Spleen (tissue), 11 donors: ENCODE data around the gene HPSE. TPM values are rescaled to one million over a fixed set of nuclear protein-coding genes. Genes with fewer than 3 reads are reported as not detected.
A peak's percentile ranks its signal among the peaks of the same experiment; 100 is the strongest.

Experiments
- DNase-seq: peaks from one replicate; pipeline ENCODE4 v3.0.0-alpha.2; 2020
- H3K27ac ChIP-seq, 8 donors: fragments of 200-600 bp; sonication (generic) in 7 of 8; 1 replicate in 4 of 8; 2 replicates in 4 of 8; pipeline versions ENCODE4 v1.5.0 to v1.8.0; 2016 to 2021; ENCODE audit warnings: inconsistent platforms in 4 of 8, mild to moderate bottlenecking in 4 of 8, moderate library complexity in 1 of 8
- H3K27me3 ChIP-seq, 7 donors: fragments of 200-600 bp; sonication (generic) in 6 of 7; replicated peaks in 1 of 7; 1 replicate in 4 of 7; 2 replicates in 3 of 7; pipeline versions ENCODE4 v1.5.0 to v1.8.0; 2016 to 2021; ENCODE audit warnings: inconsistent platforms in 3 of 7, mild to moderate bottlenecking in 1 of 7
- H3K36me3 ChIP-seq, 6 donors: fragments of 200-600 bp; sonication (generic) in 5 of 6; 1 replicate in 4 of 6; 2 replicates in 2 of 6; pipeline versions ENCODE4 v1.5.0 to v1.8.0; 2016 to 2021; ENCODE audit warnings: inconsistent platforms in 2 of 6
- H3K4me1 ChIP-seq, 6 donors: fragments of 200-600 bp; sonication (generic) in 5 of 6; 1 replicate in 3 of 6; 2 replicates in 3 of 6; pipeline versions ENCODE4 v1.5.0 to v1.8.0; 2016 to 2021; ENCODE audit warnings: inconsistent platforms in 3 of 6
- H3K4me3 ChIP-seq, 8 donors: fragments of 200-600 bp; sonication (generic) in 7 of 8; 1 replicate in 4 of 8; 2 replicates in 4 of 8; pipeline versions ENCODE4 v1.5.0 to v1.8.0; 2016 to 2021; ENCODE audit warnings: inconsistent platforms in 4 of 8, mild to moderate bottlenecking in 4 of 8, moderate library complexity in 2 of 8
- H3K9me3 ChIP-seq, 8 donors: fragments of 200-600 bp; sonication (generic) in 7 of 8; 1 replicate in 4 of 8; 2 replicates in 4 of 8; pipeline versions ENCODE4 v1.5.0 to v1.8.0; 2016 to 2021; ENCODE audit warnings: inconsistent platforms in 4 of 8
- POLR2A ChIP-seq, 3 donors: fragments of 450-650 bp; IDR thresholded peaks; one replicate each; pipeline ENCODE4 v1.5.1; 2017; ENCODE audit warnings: antibody characterized with exemption in 3 of 3, mild to moderate bottlenecking in 1 of 3
- POLR2AphosphoS5 ChIP-seq, 3 donors: sonication (generic); formaldehyde crosslinking; IDR thresholded peaks; one replicate each; pipeline ENCODE4 v1.5.1; 2017; ENCODE audit warnings: antibody characterized with exemption in 3 of 3
- WGBS, 5 donors: extraction: QIAGEN DNeasy Blood & Tissue Kit in 3 of 5; methylation state at CpG; one replicate each; pipeline versions ENCODE4 v1.1.5 to v1.1.7; 2013 to 2018; 5-methylcytosine and 5-hydroxymethylcytosine counted together
- intact Hi-C: fragments of 100-400 bp; cut with DNase I; formaldehyde crosslinking; loops from one replicate; pipeline ENCODE4 v1.15.0; 2023; ENCODE audit warnings: low total_unique reads
- polyA plus RNA-seq, 3 donors: library from polyadenylated mRNA; stranded (reverse); fragments of 200-250 nt; gene quantifications; one replicate each; pipeline ENCODE4 v1.2.1, GENCODE V29; 2013
- total RNA-seq, 7 donors: library from RNA; depleted of rRNA in 3 of 7; stranded (reverse); fragments of >200 nt in 3 of 7; fragmentation: NEBNext Ultra II Directional in 4 of 7; extraction: Animal tissue kit (Norgen Biotek cat#: 25700) in 4 of 7; gene quantifications; one replicate each; pipeline versions ENCODE4 v1.1.0 to v1.2.1, GENCODE V29; 2016 to 2021
- TF ChIP-seq, protein P1 (sequence below), 11 experiments: fragments of 200-600 bp in 7 of 11; fragments of 450-650 bp in 4 of 11; sonication (generic) in 4 of 11; IDR thresholded peaks in 8 of 11; conservative IDR thresholded peaks in 3 of 11; 1 replicate in 7 of 11; 2 replicates in 4 of 11; pipeline versions ENCODE4 v1.4.0 to v1.8.0; 2016 to 2021; ENCODE audit warnings: antibody characterized with exemption in 11 of 11, inconsistent platforms in 4 of 11, mild to moderate bottlenecking in 1 of 11
- donor health status: healthy with polysubstance abuse.
- donor health status: DM: no; HTN: no; CAD: no; lungs with moderate emphysema.
- donor health status: DM: no; HTN: no; CAD: no.
- donor health status: Bipolar disorder and iron deficiency.
- donor health status: healthy.
- donor health status: DM: no; HTN: no; CAD: no.
- donor health status: DM: yes; HTN: yes; CAD: no.

The HPSE gene
- total and polyA plus RNA-seq, 10 donors, result 1.3 to 24.6 (median 12.7) TPM

DNA sequence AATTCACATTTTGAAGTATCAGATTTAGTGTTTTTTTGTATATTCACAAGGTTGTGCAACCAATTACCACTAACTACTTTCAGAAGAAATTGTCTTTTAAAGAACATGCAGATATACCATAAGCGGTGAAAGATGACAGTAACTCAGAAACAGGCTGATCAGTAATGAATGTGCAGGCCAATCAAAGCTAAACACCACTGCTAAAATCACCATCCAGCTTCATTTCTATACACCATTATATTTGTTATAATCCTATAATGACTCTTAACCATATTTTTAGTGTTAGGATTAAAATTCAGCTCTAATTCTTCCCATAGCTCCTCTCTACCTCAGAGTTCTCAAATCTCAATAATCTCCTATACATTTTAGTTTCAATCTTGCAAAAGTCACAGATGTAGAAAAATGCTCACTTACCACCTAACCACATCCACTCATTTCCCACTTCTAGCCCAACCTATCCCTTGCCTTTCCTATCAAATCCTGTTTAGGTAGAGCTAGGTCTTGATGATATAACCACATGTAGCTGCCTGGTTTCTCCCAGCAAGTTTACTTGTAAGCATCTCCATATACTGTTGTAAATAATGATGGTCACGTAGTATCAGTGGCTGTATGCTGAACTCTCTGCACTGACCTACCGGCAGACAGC is 66.7 kb downstream of the HPSE start:
- Histone ChIP-seq H3K36me3 (peaks cover 0 to 86% (median 17%) of the 10 kb centered on the region in 6 donors), H3K4me1 (peaks cover 0 to 42% (median 16%) of the 10 kb centered on the region in 6 donors), H3K9me3 (no peaks in the 10 kb centered on the region), H3K27ac (peak overlapping the region in 1 of 8 donors; percentile 9), H3K27me3 (no peaks in the 10 kb centered on the region), H3K4me3 (no peak overlapping the region)
- 81 to 91% (median 84%) methylated on average over 3 of the region's 3 CpGs for WGBS, 5 donors
- no peak for TF ChIP-seq POLR2AphosphoS5 (IDR thresholded peaks at IDR 0.05)
- TF ChIP-seq POLR2A (IDR thresholded peaks at IDR 0.05), result no peak
- TF ChIP-seq, protein P1, sequence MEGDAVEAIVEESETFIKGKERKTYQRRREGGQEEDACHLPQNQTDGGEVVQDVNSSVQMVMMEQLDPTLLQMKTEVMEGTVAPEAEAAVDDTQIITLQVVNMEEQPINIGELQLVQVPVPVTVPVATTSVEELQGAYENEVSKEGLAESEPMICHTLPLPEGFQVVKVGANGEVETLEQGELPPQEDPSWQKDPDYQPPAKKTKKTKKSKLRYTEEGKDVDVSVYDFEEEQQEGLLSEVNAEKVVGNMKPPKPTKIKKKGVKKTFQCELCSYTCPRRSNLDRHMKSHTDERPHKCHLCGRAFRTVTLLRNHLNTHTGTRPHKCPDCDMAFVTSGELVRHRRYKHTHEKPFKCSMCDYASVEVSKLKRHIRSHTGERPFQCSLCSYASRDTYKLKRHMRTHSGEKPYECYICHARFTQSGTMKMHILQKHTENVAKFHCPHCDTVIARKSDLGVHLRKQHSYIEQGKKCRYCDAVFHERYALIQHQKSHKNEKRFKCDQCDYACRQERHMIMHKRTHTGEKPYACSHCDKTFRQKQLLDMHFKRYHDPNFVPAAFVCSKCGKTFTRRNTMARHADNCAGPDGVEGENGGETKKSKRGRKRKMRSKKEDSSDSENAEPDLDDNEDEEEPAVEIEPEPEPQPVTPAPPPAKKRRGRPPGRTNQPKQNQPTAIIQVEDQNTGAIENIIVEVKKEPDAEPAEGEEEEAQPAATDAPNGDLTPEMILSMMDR (IDR thresholded peaks at IDR 0.05 in 8 of 11, conservative IDR thresholded peaks at IDR 0.05 in 3 of 11), result no peak
- no peak for DNase-seq
- intact Hi-C loops, result no loop called here

DNA sequence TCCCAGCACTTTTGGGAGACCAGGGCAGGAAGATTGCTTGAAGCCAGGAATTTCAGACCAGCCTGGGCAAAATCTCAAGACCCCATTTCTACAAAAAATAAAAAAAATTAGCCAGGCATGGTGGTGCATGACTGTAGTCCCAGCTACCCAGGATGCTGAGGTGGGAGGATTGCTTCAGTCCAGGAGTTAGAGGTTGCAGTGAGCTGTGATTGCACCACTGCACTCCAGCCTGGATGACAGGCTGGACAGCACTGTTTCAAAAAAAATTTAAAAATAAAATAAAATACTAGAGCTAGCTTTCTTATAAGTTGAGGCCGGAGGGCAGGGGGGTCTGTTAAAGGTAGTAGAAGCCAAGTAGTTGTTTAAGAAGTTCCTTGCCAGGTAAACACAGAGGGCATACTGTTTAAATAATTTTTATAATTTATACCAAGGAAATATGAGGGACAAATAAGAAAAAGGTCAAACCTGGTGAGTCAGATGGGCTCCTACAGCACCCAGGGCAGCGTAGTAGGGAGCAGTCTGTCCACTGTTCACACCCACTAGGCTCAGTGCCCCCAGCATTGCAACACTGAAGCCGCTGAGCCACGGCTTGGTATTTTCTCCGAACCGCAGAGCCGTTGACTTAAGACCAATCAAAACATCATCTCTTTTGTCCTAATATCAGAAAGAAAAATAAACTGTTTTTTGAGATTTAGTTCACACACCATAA is 67.4 kb downstream of the HPSE start:
- intact Hi-C loops, result no loop called here
- peak overlapping the region in 4 of 8 donors; percentile 9 to 48 (median 24) for H3K27ac ChIP-seq
- 60 to 83% (median 69%) methylated on average over 7 of the region's 7 CpGs for WGBS, 5 donors
- no peaks in the 10 kb centered on the region for H3K9me3 ChIP-seq
- peaks cover 0 to 35% (median 10%) of the 10 kb centered on the region in 6 donors for H3K4me1 ChIP-seq
- TF ChIP-seq POLR2A (IDR thresholded peaks at IDR 0.05), result no peak
- no peak for TF ChIP-seq POLR2AphosphoS5 (IDR thresholded peaks at IDR 0.05)
- TF ChIP-seq, protein P1 (IDR thresholded peaks at IDR 0.05 in 8 of 11, conservative IDR thresholded peaks at IDR 0.05 in 3 of 11), result no peak
- peaks cover 0 to 92% (median 19%) of the 10 kb centered on the region in 6 donors for H3K36me3 ChIP-seq
- no peaks in the 10 kb centered on the region for H3K27me3 ChIP-seq
- H3K4me3 ChIP-seq, result no peak overlapping the region
- DNase-seq, result no peak

DNA sequence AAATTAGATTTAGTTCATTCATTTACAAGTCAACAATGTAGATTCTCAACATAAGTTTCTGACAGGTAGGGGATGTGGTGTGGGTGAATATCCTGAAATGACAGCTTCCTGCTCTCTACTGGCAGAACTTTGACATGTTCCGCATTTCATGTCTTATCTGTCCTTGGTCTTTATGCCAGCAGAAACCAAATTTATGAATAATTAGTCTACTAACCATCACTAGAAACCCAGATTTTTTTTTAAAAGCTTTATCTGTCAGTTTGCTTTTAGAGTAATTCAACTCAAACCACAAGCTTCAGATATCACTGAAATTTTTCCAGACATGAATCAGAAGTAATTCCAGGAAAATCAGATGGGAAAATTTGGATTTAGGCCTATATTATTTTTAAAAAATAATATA is 68.0 kb downstream of the HPSE start:
- no peak for TF ChIP-seq POLR2AphosphoS5 (IDR thresholded peaks at IDR 0.05)
- TF ChIP-seq, protein P1 (IDR thresholded peaks at IDR 0.05 in 8 of 11, conservative IDR thresholded peaks at IDR 0.05 in 3 of 11), result no peak
- TF ChIP-seq POLR2A (IDR thresholded peaks at IDR 0.05), result no peak
- 28 to 62% (median 49%) methylated on average over 1 of the region's 1 CpG for WGBS, 5 donors
- Histone ChIP-seq H3K36me3 (peaks cover 0 to 93% (median 22%) of the 10 kb centered on the region in 6 donors), H3K4me1 (peaks cover 0 to 32% (median 10%) of the 10 kb centered on the region in 6 donors), H3K27me3 (no peaks in the 10 kb centered on the region), H3K4me3 (no peak overlapping the region), H3K9me3 (no peaks in the 10 kb centered on the region), H3K27ac (peak overlapping the region in 3 of 8 donors; percentile 9 to 48 (median 40))
- intact Hi-C loops, result no loop called here
- no peak for DNase-seq

DNA sequence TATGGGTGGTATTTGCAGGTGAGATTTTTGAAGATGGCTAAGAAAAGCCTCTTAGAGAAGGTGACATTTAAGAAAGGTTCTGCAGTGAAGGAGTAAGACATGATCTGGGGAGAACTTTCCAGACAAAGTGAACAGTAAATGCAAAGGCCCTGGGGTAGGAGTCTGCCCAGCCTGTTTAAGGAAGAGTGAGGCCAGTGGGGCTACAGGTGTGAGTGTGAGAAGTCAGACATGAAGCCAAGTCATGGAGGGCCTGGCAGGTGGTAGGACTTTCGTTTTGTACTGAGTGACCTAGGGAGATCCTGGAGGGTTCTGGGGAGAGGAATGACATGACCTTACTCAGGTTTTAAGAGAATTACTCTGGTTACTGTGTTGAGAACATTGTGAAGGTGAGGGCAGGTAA is 71.5 kb downstream of the HPSE start:
- H3K36me3 ChIP-seq, result peaks cover 0 to 68% (median 14%) of the 10 kb centered on the region in 6 donors
- H3K4me3 ChIP-seq, result no peak overlapping the region
- 70 to 96% (median 81%) methylated on average over 1 of the region's 1 CpG for WGBS, 5 donors
- peaks cover 0 to 61% (median 25%) of the 10 kb centered on the region in 6 donors for H3K4me1 ChIP-seq
- H3K9me3 ChIP-seq, result no peaks in the 10 kb centered on the region
- TF ChIP-seq POLR2A (IDR thresholded peaks at IDR 0.05), result no peak
- TF ChIP-seq, protein P1 (IDR thresholded peaks at IDR 0.05 in 8 of 11, conservative IDR thresholded peaks at IDR 0.05 in 3 of 11), result no peak
- TF ChIP-seq POLR2AphosphoS5 (IDR thresholded peaks at IDR 0.05), result no peak
- no peak for DNase-seq
- no peaks in the 10 kb centered on the region for H3K27me3 ChIP-seq
- intact Hi-C loops, result no loop called here
- no peak overlapping the region for H3K27ac ChIP-seq
